GM12878 (cell line): ENCODE measurements around the gene BAZ2A. TPM values are rescaled to one million over a fixed set of nuclear protein-coding genes. Genes with fewer than 3 reads are reported as not detected.

ENCODE experiments used
- ATAC-seq: fragments of 200-7000 bp; cut with Tn5 transposase; 3 replicates; pipeline ENCODE4 v1.9.1; 2020; ENCODE audit warnings: mild to moderate bottlenecking, moderate library complexity
- BruUV-seq: library from RNA; stranded (reverse); fragments of 400-500 nt; replicated peaks from 2 replicates; lab custom pipeline; 2021; lab: Mats Ljungman, UMichigan
- CTCF ChIA-PET: fragments of 300-600 bp; sonication (Branson Sonifier 250); formaldehyde crosslinking; extraction: SDS; loops from one replicate; lab custom pipeline; 2021; ENCODE audit warnings: inconsistent platforms; lab: Yijun Ruan, JAX
- POLR2A ChIA-PET: fragments of 350-600 bp; formaldehyde crosslinking; extraction: SDS; loops from one replicate; lab custom pipeline; 2021; ENCODE audit warnings: inconsistent platforms; lab: Charles Lee
- RAD21 ChIA-PET: fragments of 300-600 bp; sonication (Branson Sonifier 250); formaldehyde crosslinking; loops from one replicate; lab custom pipeline; 2023; ENCODE audit warnings: antibody characterized with exemption; ENCODE audit not compliant: unreplicated experiment; lab: Charles Lee
- SMC1A ChIA-PET: fragments of 300-600 bp; sonication (Branson Sonifier 250); formaldehyde crosslinking; loops from one replicate; lab custom pipeline; 2023; ENCODE audit not compliant: unreplicated experiment, uncharacterized antibody; lab: Charles Lee
- DNase-seq: peaks from one replicate; pipeline ENCODE4 v3.0.0-alpha.2; 2011; ENCODE audit warnings: low read depth, low spot score
- FAIRE-seq: peaks from 3 replicates; lab custom pipeline; 2011; peaks lifted over from hg19 to GRCh38; lab: Jason Lieb, UNC
- H2AFZ ChIP-seq: 2 replicates; pipeline ENCODE4 v1.6.0; 2011; ENCODE audit warnings: low read depth, low read length, control low read depth; ENCODE audit not compliant: control insufficient read depth
- H3K27ac ChIP-seq: 2 replicates; pipeline ENCODE4 v1.5.1; 2011; ENCODE audit warnings: control low read depth; ENCODE audit not compliant: control insufficient read depth, insufficient read depth
- H3K27me3 ChIP-seq, 2 experiments: replicated peaks in 1 of 2; 2 replicates each; pipeline versions ENCODE4 v1.6.0 to v1.6.1; 2011; ENCODE audit warnings: low read length in 1 of 2; ENCODE audit not compliant: control insufficient read depth in 2 of 2, insufficient read depth in 2 of 2
- H3K36me3 ChIP-seq, 2 experiments: 2 replicates each; pipeline ENCODE4 v1.5.1; 2011; ENCODE audit warnings: low read length in 1 of 2; ENCODE audit not compliant: control insufficient read depth in 2 of 2, insufficient read depth in 2 of 2
- H3K4me1 ChIP-seq: 2 replicates; pipeline ENCODE4 v1.6.1; 2011; ENCODE audit warnings: mild to moderate bottlenecking, low read length, moderate library complexity, mixed read lengths; ENCODE audit not compliant: control insufficient read depth, insufficient read depth
- H3K4me2 ChIP-seq: 2 replicates; pipeline ENCODE4 v1.6.0; 2011; ENCODE audit warnings: control low read depth; ENCODE audit not compliant: control insufficient read depth, insufficient read depth
- H3K4me3 ChIP-seq: fragments of 200-600 bp; sonication (generic); 2 replicates; pipeline ENCODE4 v1.5.1; 2016
- H3K79me2 ChIP-seq: 2 replicates; pipeline ENCODE4 v1.6.0; 2011; ENCODE audit warnings: low read length; ENCODE audit not compliant: control insufficient read depth, insufficient read depth
- H3K9ac ChIP-seq: 2 replicates; pipeline ENCODE4 v1.8.0; 2011; ENCODE audit warnings: low read length, control low read depth, mixed read lengths; ENCODE audit not compliant: control insufficient read depth, insufficient read depth
- H3K9me3 ChIP-seq: replicated peaks from 3 replicates; pipeline ENCODE4 v1.5.1; 2011; ENCODE audit warnings: mild to moderate bottlenecking, low read length; ENCODE audit not compliant: control insufficient read depth, insufficient read depth
- H4K20me1 ChIP-seq: 2 replicates; pipeline ENCODE4 v1.6.0; 2011; ENCODE audit not compliant: control insufficient read depth, insufficient read depth
- BRCA1 ChIP-seq: IDR thresholded peaks from 2 replicates; pipeline ENCODE4 v1.6.1; 2011; ENCODE audit warnings: low read depth, low read length, improper control_type of control experiment
- CEBPZ ChIP-seq: fragments of 150-350 bp; IDR thresholded peaks from 2 replicates; pipeline ENCODE4 v1.6.1; 2016; ENCODE audit warnings: low read depth, low read length
- CHD2 ChIP-seq: IDR thresholded peaks from 2 replicates; pipeline ENCODE4 v1.6.1; 2011; ENCODE audit warnings: low read depth, low read length, improper control_type of control experiment, borderline replicate concordance
- DPF2 ChIP-seq: fragments of 450-650 bp; IDR thresholded peaks from 2 replicates; pipeline ENCODE4 v1.6.1; 2017; ENCODE audit warnings: mild to moderate bottlenecking
- E4F1 ChIP-seq: fragments of 450-650 bp; IDR thresholded peaks from 2 replicates; pipeline ENCODE4 v1.6.1; 2018; ENCODE audit warnings: borderline replicate concordance, mild to moderate bottlenecking; ENCODE audit not compliant: partially characterized antibody
- EGR1 ChIP-seq, 2 experiments: IDR thresholded peaks; 1 replicate in 1 of 2; 2 replicates in 1 of 2; pipeline ENCODE4 v1.6.1; 2011 to 2012; ENCODE audit warnings: low read depth in 2 of 2, low read length in 2 of 2, borderline replicate concordance in 1 of 2, mild to moderate bottlenecking in 1 of 2, moderate library complexity in 1 of 2
- HDGF ChIP-seq: fragments of 450-650 bp; IDR thresholded peaks from 2 replicates; pipeline ENCODE4 v1.6.1; 2016; ENCODE audit warnings: antibody characterized with exemption
- NFYB ChIP-seq: IDR thresholded peaks from 2 replicates; pipeline ENCODE4 v1.6.1; 2011; ENCODE audit warnings: low read depth, mild to moderate bottlenecking, low read length, improper control_type of control experiment, moderate library complexity; ENCODE audit not compliant: insufficient read depth
- NR2C2 ChIP-seq: IDR thresholded peaks from 2 replicates; pipeline ENCODE4 v1.6.1; 2011; ENCODE audit warnings: borderline replicate concordance, low read depth; ENCODE audit not compliant: control insufficient read depth, insufficient read length
- PAX8 ChIP-seq: fragments of 450-650 bp; IDR thresholded peaks from 2 replicates; pipeline ENCODE4 v1.6.1; 2017; ENCODE audit warnings: mild to moderate bottlenecking, moderate library complexity
- POU2F2 ChIP-seq: IDR thresholded peaks from 3 replicates; pipeline ENCODE4 v1.6.1; 2011; ENCODE audit warnings: low read depth, mild to moderate bottlenecking, low read length, borderline replicate concordance
- RBBP5 ChIP-seq: fragments of 200-600 bp; sonication (generic); conservative IDR thresholded peaks from 2 replicates; pipeline ENCODE4 v1.6.1; 2016
- RCOR1 ChIP-seq: conservative IDR thresholded peaks from 2 replicates; pipeline ENCODE4 v1.6.1; 2012; ENCODE audit warnings: low read depth, low read length, improper control_type of control experiment
- RUNX3 ChIP-seq: IDR thresholded peaks from 2 replicates; pipeline ENCODE4 v1.6.1; 2012; ENCODE audit warnings: low read length, inconsistent platforms
- SRF ChIP-seq, 2 experiments: IDR thresholded peaks; 2 replicates each; pipeline ENCODE4 v1.6.1; 2011; ENCODE audit warnings: low read depth in 2 of 2, low read length in 2 of 2, mild to moderate bottlenecking in 1 of 2, moderate library complexity in 1 of 2
- STAT1 ChIP-seq: fragments of 450-650 bp; conservative IDR thresholded peaks from 2 replicates; pipeline ENCODE4 v1.6.1; 2014; ENCODE audit warnings: antibody characterized with exemption, mild to moderate bottlenecking
- YBX1 ChIP-seq: fragments of 450-650 bp; IDR thresholded peaks from 2 replicates; pipeline ENCODE4 v1.6.1; 2016; ENCODE audit warnings: antibody characterized with exemption
- ZNF24 ChIP-seq: fragments of 450-650 bp; IDR thresholded peaks from 2 replicates; pipeline ENCODE4 v1.6.1; 2017; ENCODE audit warnings: antibody characterized with exemption, mild to moderate bottlenecking
- ZNF274 ChIP-seq: IDR thresholded peaks from one replicate; pipeline ENCODE4 v1.8.0; 2011; ENCODE audit not compliant: insufficient read length, insufficient read depth
- ZZZ3 ChIP-seq: IDR thresholded peaks from 2 replicates; pipeline ENCODE4 v1.6.1; 2011; ENCODE audit warnings: low read depth; ENCODE audit not compliant: control insufficient read depth, insufficient read length
- WGBS: methylation state at CpG from one replicate; pipeline ENCODE4 v1.1.6; 2016; ENCODE audit warnings: low lambda C conversion rate; ENCODE audit not compliant: insufficient replicate concordance, insufficient coverage; ENCODE audit errors: missing lambda C conversion rate; 5-methylcytosine and 5-hydroxymethylcytosine counted together
- in situ Hi-C: fragments of 300-500 bp; cut with MboI; formaldehyde crosslinking; loops from 9 replicates; pipeline ENCODE4 v1.14.3; 2018; ENCODE audit warnings: mixed read lengths
- intact Hi-C: fragments of 100-400 bp; cut with micrococcal nuclease; formaldehyde crosslinking; loops from one replicate; pipeline ENCODE4 v1.14.2; 2022; ENCODE audit not compliant: unreplicated experiment
- polyA plus RNA-seq, 11 experiments: library from polyadenylated mRNA; depleted of rRNA in 4 of 11; unstranded in 6 of 11; stranded (reverse) in 5 of 11; fragments of >200 nt; fragmentation: Nextera tagmentation in 4 of 11; fragmentation: Illumina TruSeq in 1 of 11; extraction: Ambion mirVana in 4 of 11; extraction: Trizol in 1 of 11; gene quantifications; 1 replicate in 1 of 11; 2 replicates in 10 of 11; pipeline versions ENCODE4 v1.2.1 to v1.2.3, GENCODE V29; 2011 to 2016; ENCODE audit warnings: inconsistent platforms in 2 of 11, missing spikeins in 2 of 11, low read depth in 1 of 11
- total RNA-seq, 4 experiments: library from RNA; depleted of rRNA in 3 of 4; stranded (reverse); fragments of >200 nt in 3 of 4; fragmentation: Illumina TruSeq in 1 of 4; extraction: Trizol in 1 of 4; gene quantifications; 2 replicates each; pipeline versions ENCODE4 v1.2.1 to v1.2.3, GENCODE V29; 2013 to 2021

BAZ2A gene
- total and polyA plus RNA-seq, 10 of the 15 experiments (the other 5 are each of a cell fraction or from before 2014, with no cell fraction given): 4.8 to 90.2 (median 29.9) TPM

- BruUV-seq: no TSS peak
- POLR2A ChIA-PET: interaction anchor here (0.6 to 1.2 kb wide), 3 partner anchors 13 to 121 kb away, joined by 3 read pairs; no protein-coding TSS in a partner anchor
- Histone ChIP-seq H3K9ac (no peak overlapping the region), H3K27me3 (no peaks in the 10 kb centered on the region), H3K36me3 (peaks cover 16 to 37% of the 10 kb centered on the region in 2 experiments), H3K79me2 (peaks cover 53% of the 10 kb centered on the region), H3K27ac (no peak overlapping the region)
- SMC1A ChIA-PET: interaction anchor here (0.5 kb wide), 1 partner anchor 502 kb away, joined by 3 read pairs; no protein-coding TSS in a partner anchor
- WGBS: 96% methylated on average over 6 of the region's 6 CpGs
- DNase-seq (no peak), FAIRE-seq (no peak)
- in situ Hi-C loops: no loop called here
- no peak for TF ChIP-seq DPF2
- no peak for TF ChIP-seq RBBP5
- no peak for TF ChIP-seq RCOR1
- TF ChIP-seq EGR1 (IDR thresholded peaks at IDR 0.05; ENCODE audit: borderline replicate concordance in 1 of 2, low read depth in 2 of 2, low read length in 2 of 2): no peak
- TF ChIP-seq ZNF274: no peak
- TF ChIP-seq STAT1: no peak
- no peak for TF ChIP-seq NFYB
- no peak for TF ChIP-seq RUNX3
- no peak for TF ChIP-seq SRF (IDR thresholded peaks at IDR 0.05; ENCODE audit: low read depth in 2 of 2, low read length in 2 of 2)
- TF ChIP-seq POU2F2: no peak
- TF ChIP-seq NR2C2: no peak
- no peak for TF ChIP-seq YBX1
- TF ChIP-seq PAX8: no peak
- no peak for TF ChIP-seq ZNF24
- no peak for TF ChIP-seq BRCA1
- no peak for TF ChIP-seq E4F1
- no peak for TF ChIP-seq ZZZ3
- no peak for TF ChIP-seq CEBPZ
- no peak for TF ChIP-seq HDGF
- TF ChIP-seq CHD2: no peak
- TF ChIP-seq, all 136 proteins: peak for 0
- RAD21 ChIA-PET: no interaction called here
- no peaks in the 10 kb centered on the region for H4K20me1 ChIP-seq
- H3K4me1 ChIP-seq: peaks cover 3% of the 10 kb centered on the region; the same call in 1 of the 2 replicates
- CTCF ChIA-PET: interaction anchor here (1.5 to 2.2 kb wide), 2 partner anchors 12 to 127 kb away, joined by 4 to 6 read pairs; no protein-coding TSS in a partner anchor
- H3K4me2 ChIP-seq: no peak overlapping the region
- ATAC-seq: no peak
- no peak overlapping the region for H3K4me3 ChIP-seq
- H2AFZ ChIP-seq: no peak overlapping the region
- intact Hi-C loops: loop anchor here (10.0 kb wide), 1 partner anchor 516 kb away; the partner anchor contains the start of gene ESYT1
- no peaks in the 10 kb centered on the region for H3K9me3 ChIP-seq
Measured at GRCh38 chr12:56641219-56641618, 11.1 kb upstream of the BAZ2A start.
